CD4-positive, alpha-beta T cell treated with Interleukin-4 for 4 hours (primary cell): ENCODE measurements around the gene GALP.
"Not testable (repeated sequence)": the region's sequence is repeated elsewhere in the genome, so short reads cannot be mapped to it uniquely, and the experiment has no call there.

Experiments used
- DNase-seq: peaks from one replicate; pipeline ENCODE4 v3.0.0-alpha.2; 2020

Gene GALP

GRCh38 chr19:56175861-56176307 lies at the start of gene GALP:
Gene GALP, plus strand, starts transcription at chr19:56176008. Its CDS starts 1,101 bp downstream, at chr19:56177109.
- DNase-seq = not testable (repeated sequence)

- DNase-seq = no peak
Measured at GRCh38 chr19:56126983-56127780, 48.6 kb upstream of the GALP start.

GRCh38 chr19:56130006-56130405 lies 45.8 kb upstream of the GALP start:
- DNase-seq = no peak

GRCh38 chr19:56131651-56132050 lies 44.2 kb upstream of the GALP start:
- no peak for DNase-seq

- DNase-seq = no peak
Measured at GRCh38 chr19:56132316-56132822, 43.4 kb upstream of the GALP start.

- no peak for DNase-seq
Measured at GRCh38 chr19:56133858-56134653, 41.8 kb upstream of the GALP start.

GRCh38 chr19:56134654-56134921 lies 41.2 kb upstream of the GALP start:
- no peak for DNase-seq

- DNase-seq = no peak
Measured at GRCh38 chr19:56136362-56136761, 39.4 kb upstream of the GALP start.

GRCh38 chr19:56137405-56137804 lies 38.4 kb upstream of the GALP start:
- DNase-seq = no peak

GRCh38 chr19:56138069-56138468 lies 37.7 kb upstream of the GALP start:
- DNase-seq = no peak

- no peak for DNase-seq
Measured at GRCh38 chr19:56139847-56140582, 35.8 kb upstream of the GALP start.

DNA sequence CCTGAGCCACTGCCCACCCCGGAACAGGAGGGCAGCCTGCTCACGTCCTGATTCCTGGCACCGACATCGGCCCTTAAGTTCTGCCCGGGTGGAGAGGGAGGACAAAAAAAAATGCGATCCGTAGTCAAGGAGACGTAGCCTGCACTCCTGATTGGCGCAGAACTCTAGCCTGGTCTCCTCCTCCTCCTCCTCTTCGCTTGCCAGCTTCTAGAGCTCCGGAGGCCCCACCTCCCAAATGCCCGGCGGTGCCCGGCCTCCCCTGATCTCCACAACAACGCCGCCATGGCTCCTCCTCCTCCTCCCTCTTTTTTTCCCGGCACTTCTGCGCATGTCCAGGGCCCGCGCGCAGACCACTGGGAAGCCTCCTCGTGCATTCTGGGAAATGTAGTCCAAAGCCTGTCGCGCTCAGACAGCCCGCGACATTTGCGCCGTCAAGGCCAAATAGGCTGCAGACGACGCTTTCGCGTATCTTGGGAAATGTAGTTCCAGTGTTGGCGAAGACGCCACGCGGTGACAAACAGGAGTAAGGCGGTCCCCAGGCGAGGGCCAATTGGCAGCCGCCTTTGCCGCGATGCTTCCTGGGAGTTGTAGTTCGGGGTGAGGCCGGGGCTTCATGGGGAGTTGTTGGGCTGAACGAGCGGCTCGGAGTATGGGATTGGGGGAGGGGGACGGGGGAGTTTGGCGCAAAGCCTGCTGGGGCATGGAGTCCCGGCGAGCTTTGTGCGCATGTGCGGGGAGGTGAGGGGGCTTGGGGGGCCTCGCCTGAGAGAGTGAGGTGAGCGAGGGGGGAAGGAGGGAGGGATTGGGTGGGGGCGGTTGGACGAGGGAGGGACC lies 35.0 kb upstream of the GALP start, which contains the start of gene ZNF444:
Gene ZNF444, plus strand, starts transcription at position 705 of the 834 bp plus-strand sequence. CDS start 5,625 bp downstream, outside the sequence.
- peak; percentile 100 for DNase-seq

- DNase-seq = no peak
Measured at GRCh38 chr19:56141417-56141993, 34.3 kb upstream of the GALP start.

- no peak for DNase-seq
Measured at GRCh38 chr19:56142087-56142787, 33.6 kb upstream of the GALP start.

GRCh38 chr19:56142897-56143434 lies 32.8 kb upstream of the GALP start:
- no peak for DNase-seq

DNA sequence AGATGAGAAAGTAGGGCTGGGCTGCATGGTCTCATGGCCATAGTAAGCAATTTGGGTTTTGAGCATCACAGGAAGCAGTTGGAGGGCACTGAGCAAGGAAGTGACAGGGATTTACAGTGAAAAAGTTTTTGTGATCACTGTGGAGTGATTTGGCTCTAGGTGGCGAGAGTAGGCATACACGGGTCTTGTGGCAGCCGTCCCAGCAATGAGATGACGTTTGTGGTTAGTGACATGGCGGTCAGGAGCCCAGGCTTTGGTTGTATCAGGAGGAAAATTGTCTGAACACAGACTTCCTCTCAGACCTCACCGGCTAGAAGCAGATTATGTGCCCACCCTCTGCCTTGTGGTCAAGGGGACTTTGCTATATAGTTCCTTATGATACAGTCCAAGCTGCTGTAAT lies 31.4 kb upstream of the GALP start:
- no peak for DNase-seq

- DNase-seq = no peak
Measured at GRCh38 chr19:56144831-56145230, 31.0 kb upstream of the GALP start.

GRCh38 chr19:56145698-56146097 lies 30.1 kb upstream of the GALP start:
- DNase-seq = no peak

DNA sequence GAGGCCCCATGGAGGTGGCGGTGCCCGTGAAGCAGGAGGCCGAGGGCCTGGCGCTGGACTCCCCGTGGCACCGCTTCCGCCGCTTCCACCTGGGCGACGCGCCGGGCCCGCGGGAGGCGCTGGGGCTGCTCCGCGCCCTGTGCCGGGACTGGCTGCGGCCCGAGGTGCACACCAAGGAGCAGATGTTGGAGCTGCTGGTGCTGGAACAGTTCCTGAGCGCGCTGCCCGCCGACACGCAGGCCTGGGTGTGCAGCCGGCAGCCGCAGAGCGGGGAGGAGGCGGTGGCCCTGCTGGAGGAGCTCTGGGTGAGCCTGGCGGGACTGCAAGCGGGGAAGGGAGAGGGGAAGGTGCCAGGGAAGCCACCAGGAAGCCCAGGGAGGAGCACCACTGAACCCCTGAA lies 28.9 kb upstream of the GALP start:
- DNase-seq = no peak

DNA sequence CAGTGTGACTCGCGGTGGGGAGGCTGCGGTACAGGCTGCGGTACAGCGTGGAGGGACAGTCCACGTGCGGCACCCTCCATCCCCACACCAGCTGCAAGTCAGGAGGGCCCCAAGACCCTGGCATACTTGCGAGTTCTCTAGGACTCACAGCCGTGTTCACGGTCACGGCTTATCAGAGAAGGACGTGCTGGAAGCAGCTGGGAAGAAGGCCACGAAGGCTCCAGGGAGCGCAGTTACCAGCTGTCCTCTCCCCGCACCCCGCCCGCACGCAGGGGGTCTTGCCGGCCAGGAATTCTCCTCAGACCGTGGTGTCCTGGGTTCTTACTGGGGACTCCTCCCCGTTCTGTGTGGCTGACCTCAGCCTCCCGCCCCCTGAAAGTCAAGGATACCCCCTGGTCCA lies 28.5 kb upstream of the GALP start:
- DNase-seq = no peak

DNA sequence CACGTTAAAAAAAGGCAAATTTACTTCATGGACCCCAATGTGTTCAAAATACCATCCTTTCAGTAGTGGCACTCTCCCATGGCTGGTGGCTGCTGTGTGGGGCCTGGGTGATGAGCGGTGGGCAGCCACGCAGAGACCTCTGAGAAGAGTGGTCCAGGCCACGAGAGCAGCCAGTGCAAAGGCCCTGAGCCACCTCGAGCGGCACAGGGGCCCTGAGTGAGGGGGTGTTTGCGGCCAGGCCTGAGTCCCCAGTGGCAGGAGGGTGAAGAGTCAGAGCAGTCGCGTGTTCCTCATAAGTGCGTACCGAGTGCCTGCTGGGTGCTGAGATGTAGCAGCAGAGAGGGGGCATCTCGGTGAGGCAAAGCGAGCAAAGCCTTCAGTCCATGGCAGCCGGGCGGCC lies 27.7 kb upstream of the GALP start:
- DNase-seq = no peak
